Liver (tissue), 9 donors: ENCODE results near the gene ZNF654. TPM values are rescaled to one million over a fixed set of nuclear protein-coding genes. Genes with fewer than 3 reads are reported as not detected.

Experiments used
- DNase-seq: peaks from one replicate; pipeline ENCODE4 v3.0.0-alpha.2; 2017; ENCODE audit warnings: low spot score
- H3K27ac ChIP-seq, 2 donors: one replicate each; pipeline ENCODE4 v1.7.0; 2013; ENCODE audit warnings: inconsistent platforms in 2 of 2, low read length in 2 of 2, control low read depth in 1 of 2, low read depth in 1 of 2, mild to moderate bottlenecking in 1 of 2
- H3K27me3 ChIP-seq, 4 donors: one replicate each; pipeline versions ENCODE4 v1.6.1 to v1.7.0; 2013; ENCODE audit warnings: low read length in 3 of 4, inconsistent platforms in 1 of 4, mild to moderate bottlenecking in 1 of 4, moderate library complexity in 1 of 4; ENCODE audit not compliant: control insufficient read depth in 4 of 4, insufficient read depth in 4 of 4
- H3K36me3 ChIP-seq, 4 donors: one replicate each; pipeline versions ENCODE4 v1.6.1 to v1.7.0; 2013; ENCODE audit warnings: low read length in 3 of 4, mild to moderate bottlenecking in 3 of 4, low read depth in 1 of 4, moderate library complexity in 1 of 4; ENCODE audit not compliant: control insufficient read depth in 4 of 4, insufficient read depth in 3 of 4
- H3K4me1 ChIP-seq, 4 donors: one replicate each; pipeline versions ENCODE4 v1.6.1 to v1.7.0; 2013; ENCODE audit warnings: low read length in 3 of 4, mild to moderate bottlenecking in 3 of 4, moderate library complexity in 1 of 4; ENCODE audit not compliant: control insufficient read depth in 4 of 4, insufficient read depth in 4 of 4
- H3K4me3 ChIP-seq, 3 donors: one replicate each; pipeline versions ENCODE4 v1.6.1 to v1.7.0; 2013; ENCODE audit warnings: low read length in 3 of 3, control low read depth in 1 of 3, low read depth in 1 of 3, mild to moderate bottlenecking in 1 of 3
- H3K9ac ChIP-seq, 2 donors: one replicate each; pipeline ENCODE4 v1.7.0; 2013; ENCODE audit warnings: low read length in 2 of 2, mild to moderate bottlenecking in 2 of 2, moderate library complexity in 2 of 2, control low read depth in 1 of 2, low read depth in 1 of 2
- H3K9me3 ChIP-seq, 4 donors: one replicate each; pipeline versions ENCODE4 v1.6.1 to v1.7.0; 2013; ENCODE audit warnings: low read length in 3 of 4; ENCODE audit not compliant: control insufficient read depth in 4 of 4
- CTCF ChIP-seq: fragments of 150-350 bp; IDR thresholded peaks from 2 replicates; pipeline ENCODE4 v1.5.1; 2017; ENCODE audit warnings: improper control_type of control experiment, low read depth, low read length; ENCODE audit not compliant: missing input control
- EGR1 ChIP-seq, 2 donors: IDR thresholded peaks; 2 replicates each; pipeline ENCODE4 v1.6.1; 2016 to 2018; ENCODE audit warnings: antibody characterized with exemption in 2 of 2, low read depth in 2 of 2
- FOXA1 ChIP-seq: IDR thresholded peaks from 2 replicates; pipeline ENCODE4 v1.6.1; 2016; ENCODE audit warnings: antibody characterized with exemption
- FOXA2 ChIP-seq: IDR thresholded peaks from 2 replicates; pipeline ENCODE4 v1.6.1; 2016; ENCODE audit warnings: antibody characterized with exemption
- JUND ChIP-seq, 2 donors: IDR thresholded peaks; 2 replicates each; pipeline ENCODE4 v1.6.1; 2016; ENCODE audit warnings: antibody characterized with exemption in 2 of 2
- MAX ChIP-seq: IDR thresholded peaks from 2 replicates; pipeline ENCODE4 v1.6.1; 2016; ENCODE audit warnings: antibody characterized with exemption
- NR2F2 ChIP-seq: IDR thresholded peaks from 2 replicates; pipeline ENCODE4 v1.6.1; 2016; ENCODE audit warnings: antibody characterized with exemption
- RAD21 ChIP-seq, 2 donors: IDR thresholded peaks; 2 replicates each; pipeline ENCODE4 v1.6.1; 2016; ENCODE audit warnings: antibody characterized with exemption in 2 of 2, mild to moderate bottlenecking in 2 of 2
- REST ChIP-seq: IDR thresholded peaks from 2 replicates; pipeline ENCODE4 v1.6.1; 2016; ENCODE audit warnings: antibody characterized with exemption, mild to moderate bottlenecking
- SP1 ChIP-seq: IDR thresholded peaks from 2 replicates; pipeline ENCODE4 v1.6.1; 2018; ENCODE audit warnings: antibody characterized with exemption, mild to moderate bottlenecking
- YY1 ChIP-seq: IDR thresholded peaks from 2 replicates; pipeline ENCODE4 v1.6.1; 2016; ENCODE audit warnings: antibody characterized with exemption, mild to moderate bottlenecking
- ZBTB33 ChIP-seq: IDR thresholded peaks from 2 replicates; pipeline ENCODE4 v1.6.1; 2016; ENCODE audit warnings: antibody characterized with exemption
- WGBS: extraction: QIAGEN DNeasy Blood & Tissue Kit; methylation state at CpG from one replicate; pipeline ENCODE4 v1.1.7; 2013; 5-methylcytosine and 5-hydroxymethylcytosine counted together
- polyA plus RNA-seq, 2 donors: library from polyadenylated mRNA; stranded (reverse) in 1 of 2; unstranded in 1 of 2; fragments of 200-250 nt in 1 of 2; fragments of >200 nt in 1 of 2; fragmentation: Nextera tagmentation in 1 of 2; extraction: Ambion mirVana in 1 of 2; gene quantifications; one replicate each; pipeline versions ENCODE4 v1.2.1 to v1.2.3, GENCODE V29; 2013 to 2015
- total RNA-seq, 2 donors: library from RNA; depleted of rRNA; stranded (reverse); fragments of >200 nt; gene quantifications; one replicate each; pipeline ENCODE4 v1.2.3, GENCODE V29; 2014
- donor health status: healthy.
- donor health status: healthy.
- donor health status: healthy.
- donor health status: healthy.
- donor health status: healthy.

ZNF654 gene
- total and polyA plus RNA-seq, 4 donors = 2.2 to 10.1 (median 5.4) TPM

- Histone ChIP-seq H3K9ac (peak overlapping the region in 1 of 2 donors; percentile 48), H3K4me3 (peak overlapping the region; percentile 76 to 87 (median 85)), H3K9me3 (no peaks in the 10 kb centered on the region), H3K36me3 (peaks cover 0 to 4% (median 3%) of the 10 kb centered on the region in 4 donors), H3K4me1 (peaks cover 5 to 20% (median 13%) of the 10 kb centered on the region in 4 donors), H3K27ac (no peak overlapping the region), H3K27me3 (no peaks in the 10 kb centered on the region)
- no peak for DNase-seq
- 65% methylated on average over 17 of the region's 17 CpGs for WGBS
- TF ChIP-seq FOXA1 (no peak), FOXA2 (no peak), CTCF (no peak), MAX (no peak)
Measured at GRCh38 chr3:88148651-88149050, 89.6 kb downstream of the ZNF654 start.

GRCh38 chr3:88149101-88149508, 90.0 kb downstream of the ZNF654 start:
- H3K27ac ChIP-seq = no peak overlapping the region
- peak overlapping the region; percentile 76 to 87 (median 85) for H3K4me3 ChIP-seq
- no peaks in the 10 kb centered on the region for H3K9me3 ChIP-seq
- peaks cover 5 to 20% (median 13%) of the 10 kb centered on the region in 4 donors for H3K4me1 ChIP-seq
- H3K27me3 ChIP-seq = no peaks in the 10 kb centered on the region
- H3K9ac ChIP-seq = peak overlapping the region; percentile 3 to 48
- DNase-seq = no peak
- WGBS = under 1% methylated on average over 16 of the region's 16 CpGs
- TF ChIP-seq EGR1 (IDR thresholded peaks at IDR 0.05; ENCODE audit: low read depth in 2 of 2) (no peak), REST (no peak), NR2F2 (no peak), MAX (no peak)
- H3K36me3 ChIP-seq = peaks cover 0 to 4% (median 3%) of the 10 kb centered on the region in 4 donors

GRCh38 chr3:88149509-88150362, 90.7 kb downstream of the ZNF654 start, which contains the start of gene C3orf38:
Gene C3orf38, plus strand, starts transcription at chr3:88149959. Its CDS starts 94 bp downstream, at chr3:88150053.
- WGBS = under 1% methylated on average over 57 of the region's 57 CpGs
- Histone ChIP-seq H3K36me3 (peaks cover 4 to 8% (median 6%) of the 10 kb centered on the region in 4 donors), H3K9ac (peak within 1 kb of the TSS; percentile 48 to 72), H3K27me3 (no peaks in the 10 kb centered on the region), H3K4me3 (peak within 1 kb of the TSS; percentile 76 to 87 (median 85)), H3K4me1 (peaks cover 5 to 20% (median 13%) of the 10 kb centered on the region in 4 donors), H3K27ac (peak within 1 kb of the TSS; percentile 74 to 91), H3K9me3 (no peaks in the 10 kb centered on the region)
- DNase-seq = peak; percentile 82
- TF ChIP-seq SP1 = peak; percentile 28
- no peak for TF ChIP-seq FOXA1
- peak; percentile 59 for TF ChIP-seq REST
- TF ChIP-seq JUND (IDR thresholded peaks at IDR 0.05) = no peak
- TF ChIP-seq RAD21 (IDR thresholded peaks at IDR 0.05) = no peak
- peak; percentile 30 for TF ChIP-seq ZBTB33
- TF ChIP-seq YY1 = peak; percentile 89
- TF ChIP-seq MAX = peak; percentile 36
- no peak for TF ChIP-seq FOXA2
